ENCODE data around the gene PAPSS2. TPM values are rescaled to one million over a fixed set of nuclear protein-coding genes. Genes with fewer than 3 reads are reported as not detected.

The PAPSS2 gene
- total and polyA plus RNA-seq, 11 donors = 1.9 to 32.6 (median 5.8) TPM

DNA sequence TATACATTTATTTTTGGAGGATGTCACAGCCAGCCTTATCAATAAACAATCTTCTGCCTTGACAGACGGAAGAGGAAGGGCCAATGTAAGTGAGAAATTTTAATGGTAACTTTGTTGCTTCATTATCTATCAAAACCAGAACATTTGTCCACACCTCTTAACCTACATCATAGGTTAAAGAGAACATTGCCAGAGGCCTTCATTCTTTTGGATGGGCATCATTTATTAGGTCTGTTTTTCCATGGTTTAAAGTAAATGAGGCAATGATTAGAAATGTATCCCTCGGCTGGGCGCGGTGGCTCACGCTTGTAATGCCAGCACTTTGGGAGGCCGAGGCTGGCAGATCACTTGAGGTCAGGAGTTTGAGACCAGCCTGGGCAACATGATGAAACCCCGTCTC, 29.5 kb upstream of the PAPSS2 start:
- H3K9me3 ChIP-seq = no peaks in the 10 kb centered on the region
- no peak for TF ChIP-seq POLR2A (IDR thresholded peaks at IDR 0.05)
- TF ChIP-seq, protein P1, sequence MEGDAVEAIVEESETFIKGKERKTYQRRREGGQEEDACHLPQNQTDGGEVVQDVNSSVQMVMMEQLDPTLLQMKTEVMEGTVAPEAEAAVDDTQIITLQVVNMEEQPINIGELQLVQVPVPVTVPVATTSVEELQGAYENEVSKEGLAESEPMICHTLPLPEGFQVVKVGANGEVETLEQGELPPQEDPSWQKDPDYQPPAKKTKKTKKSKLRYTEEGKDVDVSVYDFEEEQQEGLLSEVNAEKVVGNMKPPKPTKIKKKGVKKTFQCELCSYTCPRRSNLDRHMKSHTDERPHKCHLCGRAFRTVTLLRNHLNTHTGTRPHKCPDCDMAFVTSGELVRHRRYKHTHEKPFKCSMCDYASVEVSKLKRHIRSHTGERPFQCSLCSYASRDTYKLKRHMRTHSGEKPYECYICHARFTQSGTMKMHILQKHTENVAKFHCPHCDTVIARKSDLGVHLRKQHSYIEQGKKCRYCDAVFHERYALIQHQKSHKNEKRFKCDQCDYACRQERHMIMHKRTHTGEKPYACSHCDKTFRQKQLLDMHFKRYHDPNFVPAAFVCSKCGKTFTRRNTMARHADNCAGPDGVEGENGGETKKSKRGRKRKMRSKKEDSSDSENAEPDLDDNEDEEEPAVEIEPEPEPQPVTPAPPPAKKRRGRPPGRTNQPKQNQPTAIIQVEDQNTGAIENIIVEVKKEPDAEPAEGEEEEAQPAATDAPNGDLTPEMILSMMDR (IDR thresholded peaks at IDR 0.05) = no peak
- H3K4me3 ChIP-seq = no peak overlapping the region
- DNase-seq (no peak), ATAC-seq (no peak)
- H3K36me3 ChIP-seq = no peaks in the 10 kb centered on the region
- WGBS, 4 donors = 91 to 95% (median 92%) methylated on average over 7 of the region's 7 CpGs
- H3K27ac ChIP-seq = no peak overlapping the region
- intact Hi-C loops (cut with DNase I) = no loop called here
- peaks cover 0 to under 1% (median 0%) of the 10 kb centered on the region in 12 donors for H3K4me1 ChIP-seq
- no peaks in the 10 kb centered on the region for H3K27me3 ChIP-seq

DNA sequence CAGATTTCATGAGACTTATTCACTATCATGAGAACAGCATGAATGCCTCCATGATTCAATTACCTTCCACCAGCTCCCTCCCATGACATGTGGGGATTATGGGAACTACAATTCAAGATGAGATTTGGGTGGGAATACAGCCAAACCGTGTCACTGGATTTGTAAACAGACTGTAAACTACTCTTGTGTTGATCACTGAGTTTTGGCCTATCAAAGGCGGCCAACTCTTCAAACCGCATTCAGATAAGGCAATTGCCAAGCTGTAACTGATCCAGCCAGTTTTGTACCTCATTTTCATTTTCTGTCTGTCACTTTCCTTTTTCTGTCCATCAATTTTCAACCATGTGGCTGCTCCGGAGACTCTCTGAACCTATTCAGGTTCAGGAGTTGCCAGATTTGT, 27.2 kb upstream of the PAPSS2 start:
- H3K9me3 ChIP-seq = no peaks in the 10 kb centered on the region
- DNase-seq (no peak), ATAC-seq (no peak)
- TF ChIP-seq POLR2A (IDR thresholded peaks at IDR 0.05) = no peak
- TF ChIP-seq, protein P1 (IDR thresholded peaks at IDR 0.05) = no peak
- H3K27me3 ChIP-seq = no peaks in the 10 kb centered on the region
- H3K4me1 ChIP-seq = peaks cover 0 to 6% (median 0%) of the 10 kb centered on the region in 12 donors
- intact Hi-C loops (cut with DNase I) = no loop called here
- 83 to 93% (median 90%) methylated on average over 4 of the region's 4 CpGs for WGBS, 4 donors
- no peaks in the 10 kb centered on the region for H3K36me3 ChIP-seq
- H3K4me3 ChIP-seq = no peak overlapping the region
- no peak overlapping the region for H3K27ac ChIP-seq

DNA sequence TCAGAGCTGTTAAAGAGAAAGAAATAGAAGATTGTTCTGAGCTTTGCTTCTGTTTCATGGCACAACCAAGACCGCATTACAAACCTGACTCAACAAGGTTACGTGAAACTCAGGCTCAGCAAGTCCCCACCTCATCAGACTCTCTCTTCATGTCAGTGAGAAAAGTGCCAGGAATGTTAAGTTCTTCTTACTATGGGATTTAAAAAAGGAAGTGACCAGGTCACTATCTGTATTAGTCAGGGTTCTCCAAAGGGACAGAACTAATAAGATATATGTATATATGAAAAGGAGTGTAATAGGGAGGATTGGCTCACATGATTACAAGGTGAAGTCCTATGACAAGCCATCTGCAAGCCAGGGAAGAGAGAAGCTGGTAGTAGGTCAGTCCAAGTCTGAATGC, 25.4 kb upstream of the PAPSS2 start:
- TF ChIP-seq POLR2A (IDR thresholded peaks at IDR 0.05) = no peak
- TF ChIP-seq, protein P1 (IDR thresholded peaks at IDR 0.05) = no peak
- no peak for DNase-seq
- Histone ChIP-seq H3K4me1 (peaks cover 0 to 6% (median 0%) of the 10 kb centered on the region in 12 donors), H3K36me3 (no peaks in the 10 kb centered on the region), H3K27me3 (no peaks in the 10 kb centered on the region), H3K27ac (no peak overlapping the region), H3K4me3 (no peak overlapping the region), H3K9me3 (no peaks in the 10 kb centered on the region)
- ATAC-seq = no peak
- 91 to 98% (median 95%) methylated on average over 2 of the region's 2 CpGs for WGBS, 4 donors
- intact Hi-C loops (cut with DNase I) = no loop called here

DNA sequence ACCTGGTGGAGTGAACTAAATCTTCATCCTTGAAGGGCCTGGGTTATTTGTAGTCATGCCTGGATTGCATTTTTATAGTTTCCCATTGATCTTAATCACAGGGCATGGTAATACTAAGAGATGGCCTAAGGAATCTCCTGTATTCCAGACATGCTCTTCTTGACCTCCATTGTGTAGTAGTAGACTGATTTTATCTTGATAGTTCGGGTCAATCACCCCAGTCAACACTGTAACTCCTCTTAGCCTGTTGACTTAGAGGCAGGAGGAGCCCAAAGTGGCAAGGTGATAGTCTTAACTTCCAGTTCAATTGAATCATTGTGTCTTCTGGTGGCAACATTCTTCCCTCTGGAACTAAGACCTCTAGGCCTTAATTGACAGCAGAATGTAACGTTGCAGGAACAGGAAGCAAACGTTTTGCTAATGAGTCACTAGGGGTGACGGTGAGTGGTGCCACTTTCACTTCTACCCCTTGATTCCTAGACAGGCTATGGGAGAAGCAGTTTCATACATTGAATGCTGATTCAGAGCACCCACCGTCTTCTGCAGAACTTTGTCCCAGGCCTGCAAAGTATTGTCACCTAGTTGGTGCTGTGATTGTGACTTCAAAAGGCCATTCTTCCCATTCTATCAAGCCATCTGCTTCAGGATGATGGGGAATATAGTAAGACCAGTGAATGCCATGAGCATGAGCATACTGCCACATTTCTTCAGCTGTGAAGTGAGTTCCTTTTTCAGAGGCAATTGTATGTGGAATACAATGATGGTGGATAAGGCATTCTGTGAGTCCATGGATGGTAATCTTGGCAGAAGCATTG, 24.0 kb upstream of the PAPSS2 start:
- TF ChIP-seq, protein P1 (IDR thresholded peaks at IDR 0.05) = no peak
- TF ChIP-seq POLR2A (IDR thresholded peaks at IDR 0.05) = no peak
- 55 to 66% (median 61%) methylated on average over 4 to 5 of the region's 5 CpGs for WGBS, 4 donors
- no peak for ATAC-seq
- H3K27ac ChIP-seq = no peak overlapping the region
- no peaks in the 10 kb centered on the region for H3K9me3 ChIP-seq
- no peak for DNase-seq
- H3K4me3 ChIP-seq = no peak overlapping the region
- no peaks in the 10 kb centered on the region for H3K27me3 ChIP-seq
- intact Hi-C loops (cut with DNase I) = no loop called here
- H3K36me3 ChIP-seq = no peaks in the 10 kb centered on the region
- H3K4me1 ChIP-seq = peaks cover 0 to 6% (median 0%) of the 10 kb centered on the region in 12 donors
